ENCODE data around the gene ZNF397.

ZNF397 gene

GRCh38 chr18:35193316-35193715, 47.5 kb upstream of the ZNF397 start:
- no peaks in the 10 kb centered on the region for H3K4me1 ChIP-seq (ENCODE audit: low read length)
- H4K20me1 ChIP-seq (ENCODE audit: insufficient read depth, low read length) = no peaks in the 10 kb centered on the region
- no peaks in the 10 kb centered on the region for H3K79me2 ChIP-seq (ENCODE audit: low read length)
- H3K27ac ChIP-seq (ENCODE audit: low read length) = no peak overlapping the region
- no peak overlapping the region for H3K4me2 ChIP-seq (ENCODE audit: low read depth, low read length)
- H3K9me2 ChIP-seq (replicated peaks; ENCODE audit: insufficient read depth, low read length) = no peaks in the 10 kb centered on the region
- H3K9ac ChIP-seq (ENCODE audit: low read length) = no peak overlapping the region
- H3K27me3 ChIP-seq (replicated peaks; ENCODE audit: insufficient read depth, low read length) = no peaks in the 10 kb centered on the region
- no peak overlapping the region for H2AFZ ChIP-seq (ENCODE audit: low read length)
- no peak for DNase-seq
- no peaks in the 10 kb centered on the region for H3K36me3 ChIP-seq (replicated peaks; ENCODE audit: insufficient read depth, low read length)
- TF ChIP-seq EZH2phosphoT487 (IDR thresholded peaks at IDR 0.05; ENCODE audit: low read length) (no peak), EZH2 (optimal IDR thresholded peaks at IDR 0.05; ENCODE audit: low read depth, low read length) (no peak)
- TF ChIP-seq, protein P1, sequence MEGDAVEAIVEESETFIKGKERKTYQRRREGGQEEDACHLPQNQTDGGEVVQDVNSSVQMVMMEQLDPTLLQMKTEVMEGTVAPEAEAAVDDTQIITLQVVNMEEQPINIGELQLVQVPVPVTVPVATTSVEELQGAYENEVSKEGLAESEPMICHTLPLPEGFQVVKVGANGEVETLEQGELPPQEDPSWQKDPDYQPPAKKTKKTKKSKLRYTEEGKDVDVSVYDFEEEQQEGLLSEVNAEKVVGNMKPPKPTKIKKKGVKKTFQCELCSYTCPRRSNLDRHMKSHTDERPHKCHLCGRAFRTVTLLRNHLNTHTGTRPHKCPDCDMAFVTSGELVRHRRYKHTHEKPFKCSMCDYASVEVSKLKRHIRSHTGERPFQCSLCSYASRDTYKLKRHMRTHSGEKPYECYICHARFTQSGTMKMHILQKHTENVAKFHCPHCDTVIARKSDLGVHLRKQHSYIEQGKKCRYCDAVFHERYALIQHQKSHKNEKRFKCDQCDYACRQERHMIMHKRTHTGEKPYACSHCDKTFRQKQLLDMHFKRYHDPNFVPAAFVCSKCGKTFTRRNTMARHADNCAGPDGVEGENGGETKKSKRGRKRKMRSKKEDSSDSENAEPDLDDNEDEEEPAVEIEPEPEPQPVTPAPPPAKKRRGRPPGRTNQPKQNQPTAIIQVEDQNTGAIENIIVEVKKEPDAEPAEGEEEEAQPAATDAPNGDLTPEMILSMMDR (IDR thresholded peaks at IDR 0.05; ENCODE audit: low read length) = no peak
- H3F3A ChIP-seq (ENCODE audit: insufficient read depth, low read length) = no peaks in the 10 kb centered on the region
- H3K9me3 ChIP-seq (replicated peaks; ENCODE audit: insufficient read depth, low read length) = no peaks in the 10 kb centered on the region
- no peak overlapping the region for H3K4me3 ChIP-seq (ENCODE audit: low read length)

DNA sequence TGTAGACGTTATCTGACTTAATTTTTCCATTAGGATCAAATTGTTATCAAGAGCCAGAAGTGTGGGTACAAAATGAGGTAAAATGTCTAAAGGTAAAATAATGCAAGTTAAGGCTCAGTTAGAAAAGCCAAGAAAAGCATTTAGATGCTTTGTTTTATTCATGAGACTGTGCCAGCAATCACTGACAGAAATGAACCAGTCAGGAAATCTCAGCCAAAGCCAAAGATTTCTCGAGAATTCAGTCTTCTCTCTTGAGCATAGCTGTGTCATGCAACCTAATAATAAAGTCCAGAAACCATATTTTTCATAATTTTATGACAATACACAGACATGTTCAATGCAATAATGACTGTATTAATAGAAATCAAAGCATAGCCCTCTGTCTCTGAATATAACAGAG, 43.5 kb upstream of the ZNF397 start:
- no peak for TF ChIP-seq EZH2 (optimal IDR thresholded peaks at IDR 0.05; ENCODE audit: low read depth, low read length)
- TF ChIP-seq, protein P1 (IDR thresholded peaks at IDR 0.05; ENCODE audit: low read length) = no peak
- Histone ChIP-seq H3K79me2 (ENCODE audit: low read length) (no peaks in the 10 kb centered on the region), H2AFZ (ENCODE audit: low read length) (no peak overlapping the region), H3K9me2 (replicated peaks; ENCODE audit: insufficient read depth, low read length) (no peaks in the 10 kb centered on the region), H3K4me1 (ENCODE audit: low read length) (no peaks in the 10 kb centered on the region), H3F3A (ENCODE audit: insufficient read depth, low read length) (no peaks in the 10 kb centered on the region), H3K4me2 (ENCODE audit: low read depth, low read length) (no peak overlapping the region), H3K36me3 (replicated peaks; ENCODE audit: insufficient read depth, low read length) (no peaks in the 10 kb centered on the region), H3K27me3 (replicated peaks; ENCODE audit: insufficient read depth, low read length) (no peaks in the 10 kb centered on the region), H3K4me3 (ENCODE audit: low read length) (no peak overlapping the region), H3K27ac (ENCODE audit: low read length) (no peak overlapping the region), H3K9me3 (replicated peaks; ENCODE audit: insufficient read depth, low read length) (no peaks in the 10 kb centered on the region), H4K20me1 (ENCODE audit: insufficient read depth, low read length) (no peaks in the 10 kb centered on the region), H3K9ac (ENCODE audit: low read length) (no peak overlapping the region)
- no peak for DNase-seq

DNA sequence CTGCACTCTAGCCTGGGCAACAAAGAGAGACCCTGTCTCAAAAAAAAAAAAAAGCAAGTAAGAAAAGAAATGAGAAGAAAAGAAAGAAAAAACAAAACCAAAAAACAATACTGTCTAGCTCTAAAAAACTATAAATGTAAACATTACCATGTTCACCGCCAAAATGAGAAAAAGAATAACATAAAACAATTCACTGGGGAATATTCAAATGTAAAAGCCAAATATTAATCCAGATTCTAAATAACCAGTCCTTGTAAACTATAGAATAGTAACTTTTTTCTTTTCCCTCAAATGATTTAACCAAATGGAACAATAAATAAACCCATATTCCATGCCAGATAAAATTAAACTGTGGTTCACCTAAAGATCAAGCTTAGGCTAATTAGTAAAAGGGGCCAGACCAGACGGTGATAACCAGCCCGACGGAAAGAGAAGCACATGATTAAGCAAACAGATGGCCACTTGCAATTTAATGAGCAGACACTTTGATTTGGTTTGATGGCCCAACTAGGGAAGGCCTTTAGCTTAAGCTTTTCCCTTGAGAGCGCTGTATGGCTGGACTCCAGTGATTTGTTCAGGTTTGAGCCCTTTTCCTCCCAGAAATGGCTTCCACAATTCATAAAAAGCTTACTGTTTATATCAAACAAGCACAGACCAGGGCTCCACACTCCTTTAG, 39.4 kb upstream of the ZNF397 start:
- H2AFZ ChIP-seq (ENCODE audit: low read length) = no peak overlapping the region
- no peaks in the 10 kb centered on the region for H3K27me3 ChIP-seq (replicated peaks; ENCODE audit: insufficient read depth, low read length)
- no peaks in the 10 kb centered on the region for H3K9me2 ChIP-seq (replicated peaks; ENCODE audit: insufficient read depth, low read length)
- H3K79me2 ChIP-seq (ENCODE audit: low read length) = no peaks in the 10 kb centered on the region
- H3K27ac ChIP-seq (ENCODE audit: low read length) = no peak overlapping the region
- no peaks in the 10 kb centered on the region for H3K36me3 ChIP-seq (replicated peaks; ENCODE audit: insufficient read depth, low read length)
- TF ChIP-seq, protein P1 (IDR thresholded peaks at IDR 0.05; ENCODE audit: low read length) = no peak
- TF ChIP-seq EZH2 (optimal IDR thresholded peaks at IDR 0.05; ENCODE audit: low read depth, low read length) = no peak
- no peak for TF ChIP-seq EZH2phosphoT487 (IDR thresholded peaks at IDR 0.05; ENCODE audit: low read length)
- no peak overlapping the region for H3K9ac ChIP-seq (ENCODE audit: low read length)
- H3K4me3 ChIP-seq (ENCODE audit: low read length) = no peak overlapping the region
- H3K4me1 ChIP-seq (ENCODE audit: low read length) = no peaks in the 10 kb centered on the region
- no peaks in the 10 kb centered on the region for H3K9me3 ChIP-seq (replicated peaks; ENCODE audit: insufficient read depth, low read length)
- no peak for DNase-seq
- H4K20me1 ChIP-seq (ENCODE audit: insufficient read depth, low read length) = no peaks in the 10 kb centered on the region
- no peak overlapping the region for H3K4me2 ChIP-seq (ENCODE audit: low read depth, low read length)
- H3F3A ChIP-seq (ENCODE audit: insufficient read depth, low read length) = no peaks in the 10 kb centered on the region
